K562 (cell line): ENCODE results near the gene SLC4A4. TPM values are rescaled to one million over a fixed set of nuclear protein-coding genes. Genes with fewer than 3 reads are reported as not detected.

ENCODE experiments used
- ATAC-seq: fragments of 200-7000 bp; cut with Tn5 transposase; 3 replicates; pipeline ENCODE4 v1.9.1; 2020; ENCODE audit warnings: moderate library complexity
- BruUV-seq: library from RNA; stranded (reverse); fragments of 400-500 nt; replicated peaks from 2 replicates; lab custom pipeline; 2021; lab: Mats Ljungman, UMichigan
- CTCF ChIA-PET: fragments of 300-600 bp; formaldehyde crosslinking; extraction: SDS; loops from one replicate; lab custom pipeline; 2021; ENCODE audit warnings: low intra/inter-chr PET ratio; lab: Yijun Ruan, JAX
- POLR2A ChIA-PET: fragments of 300-600, 350-650 bp; sonication (Branson Sonifier 250); formaldehyde crosslinking; extraction: SDS; loops from one replicate; lab custom pipeline; 2021; ENCODE audit warnings: antibody characterized with exemption, inconsistent platforms; lab: Yijun Ruan, JAX
- DNase-seq, 4 experiments: peaks; one replicate each; pipeline versions ENCODE4 v3.0.0 to v3.0.0-alpha.2; 2011 to 2018; ENCODE audit warnings: low spot score in 3 of 4, mixed read lengths in 3 of 4; ENCODE audit errors: extremely low read depth in 1 of 4
- FAIRE-seq: peaks from 2 replicates; lab custom pipeline; 2011; peaks lifted over from hg19 to GRCh38; lab: Jason Lieb, UNC
- H2AFZ ChIP-seq: 2 replicates; pipeline ENCODE4 v1.6.0; 2011; ENCODE audit warnings: low read depth, low read length, control low read depth, inconsistent platforms
- H3K27ac ChIP-seq: fragments of 200-600 bp; 3 replicates; pipeline ENCODE4 v1.8.0; 2011; ENCODE audit warnings: low read depth, mild to moderate bottlenecking, control low read depth, inconsistent platforms, low read length, moderate library complexity, mixed read lengths; ENCODE audit errors: extremely low read depth
- H3K27me3 ChIP-seq, 2 experiments: fragments of 300-600 bp in 1 of 2; 2 replicates in 1 of 2; 3 replicates in 1 of 2; pipeline versions ENCODE4 v1.6.0 to v1.8.0; 2011; ENCODE audit warnings: inconsistent platforms in 2 of 2, low read length in 2 of 2, mild to moderate bottlenecking in 1 of 2, mixed read lengths in 1 of 2, moderate library complexity in 1 of 2; ENCODE audit not compliant: control insufficient read depth in 2 of 2, insufficient read depth in 2 of 2
- H3K36me3 ChIP-seq: fragments of 300-600 bp; 3 replicates; pipeline ENCODE4 v1.8.0; 2011; ENCODE audit warnings: mild to moderate bottlenecking, low read length, inconsistent platforms; ENCODE audit not compliant: control insufficient read depth, insufficient read depth
- H3K4me1 ChIP-seq, 2 experiments: fragments of 200-600 bp in 1 of 2; replicated peaks in 1 of 2; 2 replicates in 1 of 2; 3 replicates in 1 of 2; pipeline versions ENCODE4 v1.5.1 to v1.8.0; 2011; ENCODE audit warnings: inconsistent platforms in 2 of 2, low read length in 2 of 2, mild to moderate bottlenecking in 1 of 2, mixed read lengths in 1 of 2, moderate library complexity in 1 of 2; ENCODE audit not compliant: control insufficient read depth in 2 of 2, insufficient read depth in 2 of 2
- H3K4me2 ChIP-seq: 2 replicates; pipeline ENCODE4 v1.6.1; 2011; ENCODE audit warnings: low read length, control low read depth, inconsistent platforms, mixed read lengths; ENCODE audit not compliant: insufficient read depth
- H3K4me3 ChIP-seq: fragments of 200-600 bp; sonication (generic), shearing (Covaris generic); 2 replicates; pipeline ENCODE4 v1.5.1; 2016; ENCODE audit warnings: control low read depth, inconsistent platforms
- H3K79me2 ChIP-seq: fragments of 200-600 bp; 3 replicates; pipeline ENCODE4 v1.8.0; 2011; ENCODE audit warnings: low read length, inconsistent platforms; ENCODE audit not compliant: control insufficient read depth, insufficient read depth
- H3K9ac ChIP-seq, 2 experiments: 2 replicates each; pipeline versions ENCODE4 v1.6.0 to v1.6.1; 2011; ENCODE audit warnings: low read depth in 2 of 2, low read length in 2 of 2, control low read depth in 1 of 2, inconsistent platforms in 1 of 2, mild to moderate bottlenecking in 1 of 2, mixed read lengths in 1 of 2; ENCODE audit not compliant: insufficient read depth in 1 of 2
- H3K9me1 ChIP-seq: one replicate; pipeline ENCODE4 v1.6.0; 2011; ENCODE audit warnings: inconsistent platforms, mild to moderate bottlenecking, low read length, moderate library complexity; ENCODE audit not compliant: control insufficient read depth, insufficient read depth
- H3K9me3 ChIP-seq: replicated peaks from 2 replicates; pipeline ENCODE4 v1.5.1; 2011; ENCODE audit warnings: low read depth, low read length, inconsistent platforms; ENCODE audit not compliant: control insufficient read depth, insufficient read depth
- H4K20me1 ChIP-seq: replicated peaks from 2 replicates; pipeline ENCODE4 v1.6.1; 2011; ENCODE audit warnings: low read length, inconsistent platforms, mixed read lengths; ENCODE audit not compliant: control insufficient read depth, insufficient read depth
- CTCFL ChIP-seq: IDR thresholded peaks from 2 replicates; pipeline ENCODE4 v1.6.1; 2011; ENCODE audit warnings: borderline replicate concordance, low read depth, mild to moderate bottlenecking, moderate library complexity, low read length; ENCODE audit not compliant: insufficient read depth, poor library complexity, severe bottlenecking
- DIDO1 ChIP-seq: fragments of 450-650 bp; IDR thresholded peaks from 2 replicates; pipeline ENCODE4 v1.6.1; 2016; ENCODE audit warnings: low read depth, missing biosample characterization, missing genetic modification characterization
- ESRRA ChIP-seq: fragments of 450-650 bp; IDR thresholded peaks from 2 replicates; pipeline ENCODE4 v1.6.1; 2014; ENCODE audit warnings: low read depth, mild to moderate bottlenecking, moderate library complexity, borderline replicate concordance
- HSF4 ChIP-seq: fragments of 250-450 bp; sonication (Bioruptor Pico); IDR thresholded peaks from 2 replicates; pipeline ENCODE4 v2.1.2; 2022; ENCODE audit warnings: mild to moderate bottlenecking, moderate library complexity, borderline replicate concordance
- MXD1 ChIP-seq: fragments of 250-450 bp; sonication (Bioruptor Pico); IDR thresholded peaks from 2 replicates; pipeline ENCODE4 v1.8.0; 2021; ENCODE audit warnings: borderline replicate concordance, mild to moderate bottlenecking, moderate library complexity; ENCODE audit not compliant: poor library complexity, severe bottlenecking
- POLR2A ChIP-seq: fragments of 450-650 bp; conservative IDR thresholded peaks from 2 replicates; pipeline ENCODE4 v1.6.1; 2016
- PURB ChIP-seq: sonication (generic); formaldehyde crosslinking; IDR thresholded peaks from 2 replicates; pipeline ENCODE4 v1.9.0; 2021; ENCODE audit warnings: low read depth, mild to moderate bottlenecking, missing genetic modification reagents
- SMARCE1 ChIP-seq: fragments of 450-650 bp; IDR thresholded peaks from 2 replicates; pipeline ENCODE4 v1.7.1; 2016; ENCODE audit warnings: mild to moderate bottlenecking
- SNIP1 ChIP-seq: fragments of 450-650 bp; IDR thresholded peaks from 2 replicates; pipeline ENCODE4 v1.7.1; 2017; ENCODE audit warnings: low read depth, mild to moderate bottlenecking
- TEAD1 ChIP-seq, 2 experiments: fragments of 450-650 bp in 1 of 2; sonication (generic) in 1 of 2; formaldehyde crosslinking; IDR thresholded peaks; 2 replicates each; pipeline versions ENCODE4 v1.4.0 to v1.8.0; 2020 to 2022; ENCODE audit warnings: mild to moderate bottlenecking in 2 of 2, missing genetic modification reagents in 1 of 2
- TRIM28 ChIP-seq: fragments of 450-650 bp; IDR thresholded peaks from 2 replicates; pipeline ENCODE4 v1.6.1; 2017
- ZBTB2 ChIP-seq: fragments of 450-650 bp; IDR thresholded peaks from 2 replicates; pipeline ENCODE4 v1.6.1; 2016; ENCODE audit warnings: antibody characterized with exemption
- ZNF280A ChIP-seq: fragments of 450-650 bp; IDR thresholded peaks from 2 replicates; pipeline ENCODE4 v1.6.1; 2018; ENCODE audit warnings: mild to moderate bottlenecking, low read depth; ENCODE audit not compliant: partially characterized antibody
- ZNF398 ChIP-seq: fragments of 250-450 bp; sonication (Bioruptor Pico); IDR thresholded peaks from 2 replicates; pipeline ENCODE4 v1.8.0; 2021; ENCODE audit warnings: moderate library complexity, mild to moderate bottlenecking, inconsistent platforms
- ZNF431 ChIP-seq: sonication (generic); formaldehyde crosslinking; IDR thresholded peaks from 2 replicates; pipeline ENCODE4 v1.8.0; 2022; ENCODE audit warnings: mild to moderate bottlenecking, missing genetic modification reagents
- ZNF717 ChIP-seq: fragments of 250-450 bp; sonication (Bioruptor Pico); IDR thresholded peaks from 2 replicates; pipeline ENCODE4 v1.5.0; 2021
- WGBS: fragments of 100-300 bp; shearing (Covaris generic); methylation state at CpG from one replicate; pipeline ENCODE4 v1.1.6; 2016; ENCODE audit warnings: low coverage, mixed read lengths; ENCODE audit not compliant: insufficient coverage; ENCODE audit errors: missing lambda C conversion rate; 5-methylcytosine and 5-hydroxymethylcytosine counted together
- in situ Hi-C: fragments of 300-500 bp; cut with MboI; formaldehyde crosslinking; loops from 4 replicates; pipeline ENCODE4 v1.15.0; 2018; ENCODE audit warnings: inconsistent platforms, mixed read lengths
- intact Hi-C: fragments of 100-400 bp; cut with micrococcal nuclease; formaldehyde crosslinking; loops from 2 replicates; pipeline ENCODE4 v1.14.2; 2022
- polyA plus RNA-seq, 8 experiments: library from polyadenylated mRNA; depleted of rRNA in 4 of 8; stranded (reverse) in 5 of 8; unstranded in 3 of 8; fragments of >200 nt; fragmentation: Nextera tagmentation in 2 of 8; fragmentation: Illumina TruSeq in 1 of 8; extraction: Ambion mirVana in 2 of 8; extraction: Trizol in 1 of 8; gene quantifications; 2 replicates each; pipeline versions ENCODE4 v1.2.1 to v1.2.3, GENCODE V29; 2011 to 2014; ENCODE audit warnings: inconsistent platforms in 1 of 8, missing spikeins in 1 of 8
- total RNA-seq, 7 experiments: library from RNA; depleted of rRNA in 6 of 7; stranded (reverse); fragments of >200 nt in 6 of 7; fragmentation: Illumina TruSeq in 2 of 7; extraction: Trizol in 2 of 7; gene quantifications; 2 replicates each; pipeline versions ENCODE4 v1.2.1 to v1.2.3, GENCODE V29; 2011 to 2021; ENCODE audit warnings: low replicate concordance in 1 of 7

SLC4A4 gene
- total and polyA plus RNA-seq, 9 of the 15 experiments (the other 6 are each of a cell fraction or from before 2014, with no cell fraction given), result 0.01 to 0.18 (median 0.07) TPM; not detected in 2

- in situ Hi-C loops, result no loop called here
- H2AFZ ChIP-seq, result no peak overlapping the region
- H3K4me2 ChIP-seq, result no peak overlapping the region
- no peak for ATAC-seq
- H3K4me1 ChIP-seq, result no peaks in the 10 kb centered on the region
- H3K4me3 ChIP-seq, result no peak overlapping the region
- WGBS, result 2% methylated on average over 3 of the region's 3 CpGs
- TF ChIP-seq ZNF431 (CRISPR knock-in tag) (no peak), TEAD1 (CRISPR knock-in tag; IDR thresholded peaks at IDR 0.05) (no peak), DIDO1 (tag) (no peak), TRIM28 (no peak), ZNF398 (CRISPR knock-in tag) (no peak), PURB (CRISPR knock-in tag) (no peak), POLR2A (no peak), HSF4 (CRISPR knock-in tag) (no peak), ZNF280A (no peak), ESRRA (no peak), ZNF717 (CRISPR knock-in tag) (no peak), SNIP1 (no peak), MXD1 (CRISPR knock-in tag) (no peak), ZBTB2 (no peak), SMARCE1 (no peak), CTCFL (no peak)
- TF ChIP-seq, all 486 proteins: peak for 0
- no peak for FAIRE-seq
- no peak overlapping the region for H3K27ac ChIP-seq
- H3K27me3 ChIP-seq, result no peaks in the 10 kb centered on the region
- no peaks in the 10 kb centered on the region for H4K20me1 ChIP-seq
- H3K36me3 ChIP-seq, result no peaks in the 10 kb centered on the region
- no TSS peak for BruUV-seq
- no peak for DNase-seq
- no peaks in the 10 kb centered on the region for H3K79me2 ChIP-seq
- H3K9ac ChIP-seq, result no peak overlapping the region
- no peaks in the 10 kb centered on the region for H3K9me3 ChIP-seq
- intact Hi-C loops, result no loop called here
- ChIA-PET CTCF (no interaction called here), POLR2A (no interaction called here)
- no peaks in the 10 kb centered on the region for H3K9me1 ChIP-seq
These were observed 232.5 kb downstream of the SLC4A4 start for GRCh38 chr4:71571346-71571745.
